ENCODE data around the gene RNF145.

- TF ChIP-seq CTCF (IDR thresholded peaks at IDR 0.05) (no peak), ZFX (IDR thresholded peaks at IDR 0.05; ENCODE audit: borderline replicate concordance) (no peak)
Measured at GRCh38 chr5:159208514-159209437, 577 bp downstream of the RNF145 start.
